Endothelial cell of umbilical vein (primary cell): Measurements from ENCODE around the gene H1-8. TPM values are rescaled to one million over a fixed set of nuclear protein-coding genes. Genes with fewer than 3 reads are reported as not detected.

Experiments
- BruUV-seq: library from RNA; stranded (reverse); fragments of 400-500 nt; replicated peaks from 2 replicates; lab custom pipeline; 2021; lab: Mats Ljungman, UMichigan
- CTCF ChIA-PET: fragments of 300-600, 350-600 bp; sonication (Branson Sonifier 250); formaldehyde crosslinking; loops from one replicate; lab custom pipeline; 2021; ENCODE audit warnings: antibody characterized with exemption, inconsistent platforms; lab: Charles Lee
- POLR2A ChIA-PET: fragments of 300-600, 350-600 bp; sonication (Branson Sonifier 250); formaldehyde crosslinking; loops from one replicate; lab custom pipeline; 2021; ENCODE audit warnings: antibody characterized with exemption, inconsistent platforms; lab: Charles Lee
- DNase-seq: peaks from one replicate; pipeline ENCODE4 v3.0.0-alpha.2; 2011; ENCODE audit warnings: low read depth, low spot score
- FAIRE-seq: peaks from 2 replicates; lab custom pipeline; 2011; peaks lifted over from hg19 to GRCh38; lab: Jason Lieb, UNC
- H2AFZ ChIP-seq: 2 replicates; pipeline ENCODE4 v1.6.0; 2012; ENCODE audit warnings: low read depth, low read length, control low read depth, inconsistent platforms
- H3K27ac ChIP-seq: 2 replicates; pipeline ENCODE4 v1.5.1; 2011; ENCODE audit warnings: low read depth, mild to moderate bottlenecking, control low read depth, low read length, moderate library complexity; ENCODE audit not compliant: insufficient read depth
- H3K27me3 ChIP-seq, 2 experiments: 2 replicates each; pipeline versions ENCODE4 v1.6.0 to v1.6.1; 2011; ENCODE audit warnings: low read length in 2 of 2, mixed read lengths in 1 of 2; ENCODE audit not compliant: control insufficient read depth in 2 of 2, insufficient read depth in 2 of 2
- H3K36me3 ChIP-seq, 2 experiments: 2 replicates in 1 of 2; 3 replicates in 1 of 2; pipeline ENCODE4 v1.5.1; 2011; ENCODE audit warnings: low read length in 2 of 2, mild to moderate bottlenecking in 1 of 2, moderate library complexity in 1 of 2; ENCODE audit not compliant: control insufficient read depth in 2 of 2, insufficient read depth in 2 of 2; ENCODE audit errors: extremely low read depth in 1 of 2
- H3K4me1 ChIP-seq: 3 replicates; pipeline ENCODE4 v1.5.1; 2011; ENCODE audit warnings: mild to moderate bottlenecking, low read length; ENCODE audit not compliant: control insufficient read depth, insufficient read depth; ENCODE audit errors: extremely low read depth
- H3K4me2 ChIP-seq: 2 replicates; pipeline ENCODE4 v1.6.1; 2011; ENCODE audit warnings: low read length, control low read depth, mixed read lengths; ENCODE audit not compliant: insufficient read depth
- H3K4me3 ChIP-seq, 3 experiments: fragments of 200-600 bp in 1 of 3; sonication (generic), shearing (Covaris generic) in 1 of 3; replicated peaks in 1 of 3; 2 replicates each; pipeline ENCODE4 v1.5.1; 2011 to 2016; ENCODE audit warnings: control low read depth in 3 of 3, low read length in 3 of 3, mild to moderate bottlenecking in 2 of 3, inconsistent platforms in 1 of 3, low read depth in 1 of 3, moderate library complexity in 1 of 3; ENCODE audit not compliant: insufficient read depth in 1 of 3
- H3K79me2 ChIP-seq: 2 replicates; pipeline ENCODE4 v1.6.0; 2012; ENCODE audit warnings: low read length, inconsistent platforms; ENCODE audit not compliant: control insufficient read depth, insufficient read depth
- H3K9ac ChIP-seq: replicated peaks from 2 replicates; pipeline ENCODE3; 2011; ENCODE audit warnings: low read length, control low read depth; ENCODE audit not compliant: insufficient read depth; ENCODE audit errors: extremely low read depth
- H3K9me1 ChIP-seq: replicated peaks from 3 replicates; pipeline ENCODE4 v1.6.0; 2011; ENCODE audit warnings: mild to moderate bottlenecking, low read length; ENCODE audit not compliant: control insufficient read depth, insufficient read depth; ENCODE audit errors: extremely low read depth
- H3K9me3 ChIP-seq: replicated peaks from 2 replicates; pipeline ENCODE4 v1.5.1; 2012; ENCODE audit warnings: low read length, inconsistent platforms; ENCODE audit not compliant: control insufficient read depth, insufficient read depth
- H4K20me1 ChIP-seq: replicated peaks from 2 replicates; pipeline ENCODE3; 2011; ENCODE audit warnings: mild to moderate bottlenecking, low read length; ENCODE audit not compliant: control insufficient read depth, insufficient read depth; ENCODE audit errors: extremely low read depth
- CTCF ChIP-seq, 2 donors: IDR thresholded peaks; 1 replicate in 1 of 2; 2 replicates in 1 of 2; pipeline ENCODE4 v1.5.1; 2011; ENCODE audit warnings: low read length in 2 of 2, mild to moderate bottlenecking in 2 of 2, moderate library complexity in 2 of 2, control low read depth in 1 of 2, inconsistent platforms in 1 of 2, low read depth in 1 of 2; ENCODE audit not compliant: insufficient read depth in 1 of 2; ENCODE audit errors: extremely low read depth in 1 of 2
- EZH2 ChIP-seq: IDR thresholded peaks from 2 replicates; pipeline ENCODE4 v1.6.1; 2012; ENCODE audit warnings: borderline replicate concordance, low read depth, mild to moderate bottlenecking, moderate library complexity, low read length, inconsistent platforms; ENCODE audit not compliant: severe bottlenecking
- FOS ChIP-seq: IDR thresholded peaks from 2 replicates; pipeline ENCODE4 v1.6.1; 2011; ENCODE audit warnings: mild to moderate bottlenecking, low read length, moderate library complexity, borderline replicate concordance; ENCODE audit not compliant: insufficient read depth
- GATA2 ChIP-seq: IDR thresholded peaks from 2 replicates; pipeline ENCODE4 v1.7.0; 2011; ENCODE audit warnings: low read depth, mild to moderate bottlenecking, moderate library complexity, mixed read lengths, low read length; ENCODE audit not compliant: insufficient read length, insufficient read depth
- JUN ChIP-seq: IDR thresholded peaks from 2 replicates; pipeline ENCODE4 v1.6.1; 2011; ENCODE audit warnings: borderline replicate concordance, low read depth; ENCODE audit not compliant: insufficient read length, insufficient read depth
- MAX ChIP-seq: IDR thresholded peaks from 2 replicates; pipeline ENCODE4 v1.6.1; 2011; ENCODE audit not compliant: insufficient read depth, insufficient read length
- MYC ChIP-seq: IDR thresholded peaks from one replicate; pipeline ENCODE4 v1.6.1; 2011; ENCODE audit warnings: mild to moderate bottlenecking, low read depth, low read length
- POLR2A ChIP-seq: IDR thresholded peaks from 2 replicates; pipeline ENCODE4 v1.6.1; 2012; ENCODE audit warnings: low read depth, mild to moderate bottlenecking, control low read depth, low read length
- POLR2AphosphoS5 ChIP-seq: IDR thresholded peaks from 2 replicates; pipeline ENCODE4 v1.6.1; 2012; ENCODE audit warnings: low read depth, mild to moderate bottlenecking, control low read depth, low read length, moderate library complexity; ENCODE audit not compliant: insufficient read depth
- dilution Hi-C: fragments of 300-500 bp; cut with MboI; formaldehyde crosslinking; loops from one replicate; pipeline ENCODE4 v1.15.0; 2019; ENCODE audit warnings: low sequenced_read_pairs; ENCODE audit not compliant: extremely low pct_ligation_motif_present
- intact Hi-C: fragments of 100-400 bp; cut with micrococcal nuclease; formaldehyde crosslinking; loops from one replicate; pipeline ENCODE4 v1.10.0; 2022
- polyA plus RNA-seq, 4 experiments: library from polyadenylated mRNA; depleted of rRNA in 3 of 4; stranded (reverse) in 3 of 4; unstranded in 1 of 4; fragments of >200 nt; gene quantifications; 2 replicates each; pipeline versions ENCODE4 v1.2.1 to v1.2.3, GENCODE V29; 2011 to 2012; ENCODE audit warnings: missing spikeins in 1 of 4
- total RNA-seq: library from RNA; stranded (reverse); gene quantifications from 2 replicates; pipeline ENCODE4 v1.2.3, GENCODE V29; 2021

Gene H1-8
- total and polyA plus RNA-seq, 2 donors (not counting 3 experiments of a cell fraction or from before 2014, with no cell fraction given), result not detected

- intact Hi-C loops (loop anchor here (2.0 to 5.0 kb wide), 2 partner anchors 37 to 177 kb away; no protein-coding TSS in a partner anchor), dilution Hi-C loops (no loop called here)
- peaks cover 20 to 56% of the 10 kb centered on the region in 2 experiments for H3K36me3 ChIP-seq
- no peaks in the 10 kb centered on the region for H3K9me1 ChIP-seq
- CTCF ChIA-PET, result interaction anchor here (0.8 to 6.4 kb wide), 2 partner anchors 40 to 68 kb away, joined by 3 to 80 read pairs; no protein-coding TSS in a partner anchor
- no peaks in the 10 kb centered on the region for H4K20me1 ChIP-seq
- peaks cover 42% of the 10 kb centered on the region for H3K4me1 ChIP-seq
- FAIRE-seq (no peak), DNase-seq (no peak)
- POLR2A ChIA-PET, result interaction anchor here (0.6 kb wide), 1 partner anchor 70 kb away, joined by 3 read pairs; no protein-coding TSS in a partner anchor
- H3K4me3 ChIP-seq, result no peak overlapping the region
- peak; percentile 0 for TF ChIP-seq POLR2A
- TF ChIP-seq POLR2AphosphoS5, result no peak
- no peaks in the 10 kb centered on the region for H3K9me3 ChIP-seq
- no peak overlapping the region for H3K4me2 ChIP-seq
- no peak overlapping the region for H3K27ac ChIP-seq
- H3K27me3 ChIP-seq, result no peaks in the 10 kb centered on the region
- H3K9ac ChIP-seq, result no peak overlapping the region
- BruUV-seq, result no TSS peak
- no peaks in the 10 kb centered on the region for H3K79me2 ChIP-seq
- H2AFZ ChIP-seq, result no peak overlapping the region
Measured at GRCh38 chr3:129559565-129560079, 16.6 kb downstream of the H1-8 start.

GRCh38 chr3:129560269-129560787 lies 17.4 kb downstream of the H1-8 start:
- CTCF ChIA-PET, result interaction anchor here (0.8 to 6.4 kb wide), 4 partner anchors 32 to 177 kb away, joined by 4 to 80 read pairs (median 8); no protein-coding TSS in a partner anchor
- POLR2A ChIA-PET, result no interaction called here
- H3K4me1 ChIP-seq, result peaks cover 42% of the 10 kb centered on the region

More at GRCh38 chr3:129560269-129560787, 17.4 kb downstream of the H1-8 start:
- BruUV-seq, result no TSS peak
- no peak overlapping the region for H3K27ac ChIP-seq
- H3K27me3 ChIP-seq, result no peaks in the 10 kb centered on the region
- H3K9me3 ChIP-seq, result no peaks in the 10 kb centered on the region
- dilution Hi-C loops (no loop called here), intact Hi-C loops (loop anchor here (2.0 to 5.0 kb wide), 2 partner anchors 36 to 178 kb away; no protein-coding TSS in a partner anchor)
- H3K4me2 ChIP-seq, result no peak overlapping the region
- H3K36me3 ChIP-seq, result peaks cover 23 to 63% of the 10 kb centered on the region in 2 experiments
- H3K79me2 ChIP-seq, result no peaks in the 10 kb centered on the region
- TF ChIP-seq POLR2AphosphoS5 (no peak), CTCF (IDR thresholded peaks at IDR 0.05; ENCODE audit: extremely low read depth in 1 of 2, insufficient read depth in 1 of 2, low read depth in 1 of 2, low read length in 2 of 2) (no peak), JUN (no peak), FOS (no peak), GATA2 (no peak), MYC (no peak), POLR2A (no peak), EZH2 (no peak), MAX (no peak)
- DNase-seq (no peak), FAIRE-seq (no peak)
- no peaks in the 10 kb centered on the region for H3K9me1 ChIP-seq
- H3K4me3 ChIP-seq, result no peak overlapping the region
- no peak overlapping the region for H2AFZ ChIP-seq
- H3K9ac ChIP-seq, result no peak overlapping the region
- no peaks in the 10 kb centered on the region for H4K20me1 ChIP-seq
